GM12872 (cell line): ENCODE results near the gene MAN1B1.

ENCODE experiments used
- CTCF ChIP-seq: IDR thresholded peaks from 3 replicates; pipeline ENCODE4 v1.5.1; 2011; ENCODE audit warnings: low read depth, mild to moderate bottlenecking, low read length, moderate library complexity; ENCODE audit not compliant: insufficient read depth

The MAN1B1 gene

DNA sequence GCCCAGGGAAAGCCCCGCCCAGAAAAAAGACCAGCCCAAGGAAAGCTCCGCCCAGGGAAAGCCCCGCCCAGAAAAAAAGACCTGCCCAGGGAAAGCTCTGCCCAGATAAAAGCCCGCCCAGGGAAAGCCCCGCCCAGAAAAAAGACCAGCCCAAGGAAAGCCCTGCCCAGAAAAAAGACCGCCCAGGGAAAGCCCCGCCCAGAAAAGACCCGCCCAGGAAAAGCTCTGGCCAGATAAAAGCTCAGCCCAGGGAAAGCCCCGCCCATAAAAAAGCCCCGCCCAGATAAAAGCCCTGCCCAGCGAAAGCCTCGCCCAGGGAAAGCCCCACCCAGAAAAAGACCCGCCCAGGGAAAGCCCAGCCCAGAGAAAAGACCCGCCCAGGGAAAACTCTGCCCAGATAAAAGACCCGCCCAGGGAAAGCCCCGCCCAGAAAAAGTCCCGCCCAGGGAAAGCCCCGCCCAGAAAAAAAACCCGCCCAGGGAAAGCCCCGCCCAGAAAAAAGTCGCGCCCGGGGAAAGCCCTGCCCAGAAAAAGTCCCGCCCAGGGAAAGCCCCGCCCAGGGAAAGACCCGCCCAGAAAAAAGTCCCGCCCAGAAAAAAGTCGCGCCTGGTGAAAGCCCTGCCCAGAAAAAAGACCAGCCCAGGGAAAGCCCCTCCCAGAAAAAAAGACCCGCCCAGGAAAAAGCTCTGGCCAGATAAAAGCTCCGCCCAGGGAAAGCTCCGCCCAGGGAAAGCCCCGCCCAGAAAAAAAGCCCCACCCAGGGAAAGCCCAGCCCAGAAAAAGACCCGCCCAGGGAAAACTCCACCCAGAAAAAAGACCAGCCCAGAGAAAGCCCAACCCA, 64.1 kb downstream of the MAN1B1 start:
- no peak for TF ChIP-seq CTCF

DNA sequence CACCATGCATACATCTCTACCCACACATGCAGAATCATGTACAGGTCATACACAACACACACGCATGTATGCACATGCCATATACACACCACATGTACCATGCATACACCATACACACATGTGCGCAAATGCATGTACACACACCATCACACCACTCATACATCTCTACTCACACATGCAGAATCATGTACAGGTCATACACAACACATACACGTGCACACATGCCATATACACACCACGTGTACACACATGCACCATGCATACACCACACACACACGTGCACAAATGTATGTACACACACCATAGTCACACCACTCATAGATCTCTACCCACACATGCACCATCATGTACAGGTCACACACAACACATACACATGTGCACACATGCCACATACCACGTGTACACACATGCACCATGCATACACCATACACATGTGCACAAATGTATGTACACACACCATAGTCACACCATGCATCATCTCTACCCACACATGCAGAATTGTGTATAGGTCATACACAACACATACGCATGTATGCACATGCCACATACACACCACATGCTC, 66.1 kb downstream of the MAN1B1 start:
- TF ChIP-seq CTCF = no peak

DNA sequence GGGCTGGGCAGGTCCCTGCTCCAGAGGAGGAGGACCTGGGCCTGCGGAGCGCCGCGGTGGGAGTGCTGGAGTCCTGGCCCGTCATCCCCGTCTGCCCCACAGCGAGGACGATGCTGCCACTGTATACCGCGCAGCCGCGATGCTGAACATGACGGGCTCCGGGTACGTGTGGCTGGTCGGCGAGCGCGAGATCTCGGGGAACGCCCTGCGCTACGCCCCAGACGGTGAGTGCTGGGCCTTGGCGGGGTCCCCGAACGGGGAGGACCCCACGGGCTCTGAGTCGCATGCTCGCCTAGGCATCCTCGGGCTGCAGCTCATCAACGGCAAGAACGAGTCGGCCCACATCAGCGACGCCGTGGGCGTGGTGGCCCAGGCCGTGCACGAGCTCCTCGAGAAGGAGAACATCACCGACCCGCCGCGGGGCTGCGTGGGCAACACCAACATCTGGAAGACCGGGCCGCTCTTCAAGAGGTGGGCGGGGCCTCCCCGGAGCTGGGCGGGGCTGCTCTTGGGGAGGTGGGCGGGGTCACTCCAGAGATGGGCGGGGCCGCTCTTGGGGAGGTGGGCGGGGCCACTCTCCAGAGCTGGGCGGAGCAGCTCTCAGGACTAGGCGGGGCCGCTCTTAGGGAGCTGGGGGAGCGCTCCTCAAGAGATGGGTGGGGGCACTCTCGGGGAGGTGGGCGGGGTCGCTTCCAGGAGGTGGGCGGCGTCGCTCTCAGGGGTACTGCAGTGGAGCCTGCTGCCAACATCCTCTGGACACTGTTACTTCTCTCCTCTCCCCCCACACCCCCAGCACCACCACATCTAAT, 70.0 kb downstream of the MAN1B1 start:
- no peak for TF ChIP-seq CTCF

DNA sequence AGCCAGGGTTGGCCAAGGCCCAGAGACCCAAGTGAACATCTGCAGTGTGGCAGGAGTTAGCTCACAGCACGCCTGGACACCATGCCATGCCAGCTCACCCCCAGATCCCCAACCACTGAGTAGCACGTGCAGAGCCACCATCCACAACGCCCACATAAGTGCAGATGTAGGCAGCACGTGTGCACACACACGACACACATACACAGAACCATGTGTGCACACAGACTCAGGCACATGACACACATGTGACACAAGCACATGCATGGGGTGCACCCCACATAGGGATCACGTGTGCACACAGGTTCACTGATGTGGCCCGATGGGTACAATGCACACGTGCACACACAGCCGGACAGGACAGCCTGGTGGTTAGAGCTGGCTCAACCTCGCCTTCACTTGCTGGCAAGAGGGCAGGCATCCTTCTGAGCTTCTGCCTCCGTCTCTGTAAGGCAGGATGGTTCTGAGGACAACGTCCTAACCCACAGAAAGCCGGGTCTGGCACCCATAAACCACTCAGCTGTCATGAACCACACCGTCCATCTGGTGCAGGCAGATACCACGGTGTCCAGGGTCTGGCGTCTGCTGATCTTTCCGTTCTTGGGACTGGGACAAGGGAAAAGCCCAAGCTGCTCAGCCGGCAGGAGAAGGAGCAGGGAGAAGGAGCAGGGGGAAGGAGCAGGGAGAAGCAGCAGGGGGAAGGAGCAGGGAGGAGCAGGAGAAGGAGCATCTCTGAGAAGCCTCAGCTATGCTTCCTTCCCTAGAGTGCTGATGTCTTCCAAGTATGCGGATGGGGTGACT, 71.0 kb downstream of the MAN1B1 start:
- TF ChIP-seq CTCF = no peak

DNA sequence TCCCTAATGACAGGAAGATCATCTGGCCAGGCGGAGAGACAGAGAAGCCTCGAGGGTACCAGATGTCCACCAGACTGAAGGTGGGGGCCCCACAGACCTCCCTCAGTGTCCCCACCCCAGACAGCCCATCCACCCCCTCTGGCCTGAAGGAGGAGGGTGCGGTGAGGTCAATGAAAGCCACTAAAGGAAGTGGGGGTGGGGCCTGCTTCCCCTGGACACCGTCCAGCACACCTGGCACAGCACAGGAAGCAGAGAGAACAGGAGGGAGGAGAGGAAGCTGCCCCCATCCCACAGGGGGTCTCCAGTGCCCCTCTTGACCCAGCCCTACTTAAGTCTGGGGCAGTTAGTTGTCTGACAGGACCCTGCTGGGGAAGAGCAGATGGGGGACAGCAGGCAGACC, 71.8 kb downstream of the MAN1B1 start:
- TF ChIP-seq CTCF = no peak
